Measurements from ENCODE around the gene BRD9. TPM values are rescaled to one million over a fixed set of nuclear protein-coding genes. Genes with fewer than 3 reads are reported as not detected.
"Not testable (repeated sequence)": the region's sequence is repeated elsewhere in the genome, so short reads cannot be mapped to it uniquely, and the experiment has no call there.

Gene BRD9
- total RNA-seq, 1 donor from 2014 or later, result 43.7 TPM

DNA sequence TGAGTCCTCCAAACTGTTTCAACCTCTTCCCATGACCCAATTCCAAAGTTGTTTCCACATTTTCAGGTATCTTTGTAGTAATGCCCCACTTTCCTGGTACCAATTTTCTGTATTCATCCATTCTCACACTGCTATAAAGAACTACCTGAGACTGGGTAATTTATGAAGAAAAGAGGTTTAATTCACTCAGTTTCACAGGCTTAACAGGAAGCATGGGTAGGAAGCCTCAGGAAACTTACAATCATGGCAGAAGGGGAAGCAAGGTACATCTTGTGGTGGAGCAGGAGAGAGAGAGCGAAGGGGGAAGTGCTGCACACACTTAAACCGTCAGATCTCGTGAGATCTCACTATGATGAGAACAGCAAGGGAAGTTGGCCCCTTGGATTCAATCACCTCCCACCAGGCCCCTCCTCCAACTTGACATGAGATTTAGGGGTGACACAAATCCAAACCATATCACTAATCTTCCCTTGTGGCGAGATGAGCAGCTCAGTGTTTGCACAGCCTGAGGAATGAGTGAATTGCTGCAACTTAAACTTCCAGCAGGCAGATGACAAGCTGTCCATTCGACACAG is 43.0 kb upstream of the BRD9 start:
- Mint-ChIP-seq H3K27me3 (ENCODE audit: low read depth, unreplicated experiment) (peaks cover 58% of the 10 kb centered on the region), H3K27ac (ENCODE audit: unreplicated experiment) (no peak overlapping the region)
- no peak for FAIRE-seq

DNA sequence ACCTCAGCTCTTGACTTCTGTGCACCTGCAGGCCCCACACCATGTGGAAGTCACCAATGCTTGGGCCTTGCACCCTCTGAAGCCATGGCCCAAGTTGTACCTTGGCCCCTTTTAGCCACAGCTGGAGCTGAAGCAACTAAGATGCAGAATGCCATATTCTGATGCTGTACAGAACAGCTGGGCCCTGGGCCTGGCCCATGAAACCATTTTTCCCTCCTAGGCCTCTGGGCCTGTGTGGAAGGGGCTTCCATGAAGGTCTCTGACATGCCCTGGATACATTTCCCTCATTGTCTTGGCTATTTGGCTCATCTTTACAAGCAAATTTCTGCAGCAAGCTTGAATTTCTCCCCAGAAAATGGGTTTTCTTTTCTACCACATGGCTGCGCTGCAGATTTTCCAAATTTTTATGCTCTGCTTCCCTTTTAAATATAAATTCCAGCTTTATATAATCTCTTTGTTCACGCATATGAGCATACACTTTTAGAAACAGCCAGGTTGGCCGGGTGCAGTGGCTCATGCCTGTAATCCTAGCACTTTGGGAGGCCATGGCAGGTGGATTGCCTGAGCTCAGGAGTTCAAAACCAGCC is 41.9 kb upstream of the BRD9 start:
- H3K36me3 Mint-ChIP-seq (ENCODE audit: low read depth, unreplicated experiment); H3K9ac ChIP-seq (ENCODE audit: low read length); H3K27ac ChIP-seq (ENCODE audit: low read depth, low read length); H3K9me3 ChIP-seq (ENCODE audit: insufficient read depth, low read depth, low read length); H3K4me2 ChIP-seq (ENCODE audit: low read length); H2AFZ ChIP-seq (ENCODE audit: low read depth, low read length); H3K4me1 Mint-ChIP-seq (ENCODE audit: low read depth, unreplicated experiment); H3K4me1 ChIP-seq (ENCODE audit: insufficient read depth, low read length); H3K27ac Mint-ChIP-seq (ENCODE audit: unreplicated experiment); H3K36me3 ChIP-seq (ENCODE audit: insufficient read depth, low read length); FAIRE-seq; H3K79me2 ChIP-seq (ENCODE audit: insufficient read depth, low read length); H3K4me3 ChIP-seq (ENCODE audit: insufficient read depth, low read depth, low read length); H4K20me1 ChIP-seq (ENCODE audit: insufficient read depth, low read length); DNase-seq (ENCODE audit: low read depth); H3K9me3 Mint-ChIP-seq (ENCODE audit: unreplicated experiment); H3K4me3 Mint-ChIP-seq (ENCODE audit: unreplicated experiment): not testable (repeated sequence)
- H3K27me3 Mint-ChIP-seq (ENCODE audit: low read depth, unreplicated experiment), result peaks cover 65% of the 10 kb centered on the region
- peaks cover 78% of the 10 kb centered on the region for H3K27me3 ChIP-seq (ENCODE audit: insufficient read depth, low read length)

More for the DNA sequence above, 43.0 kb upstream of the BRD9 start:
- H3K27me3 ChIP-seq (ENCODE audit: insufficient read depth, low read length), result peaks cover 71% of the 10 kb centered on the region
- no peak overlapping the region for H3K4me2 ChIP-seq (ENCODE audit: low read length)
- Mint-ChIP-seq H3K9me3 (ENCODE audit: unreplicated experiment) (peaks cover 7% of the 10 kb centered on the region), H3K4me1 (ENCODE audit: low read depth, unreplicated experiment) (no peaks in the 10 kb centered on the region), H3K4me3 (ENCODE audit: unreplicated experiment) (no peak overlapping the region), H3K36me3 (ENCODE audit: low read depth, unreplicated experiment) (peaks cover 4% of the 10 kb centered on the region)
- TF ChIP-seq EZH2 (IDR thresholded peaks at IDR 0.05; ENCODE audit: insufficient read depth, low read length), result no peak
- TF ChIP-seq, protein P1, sequence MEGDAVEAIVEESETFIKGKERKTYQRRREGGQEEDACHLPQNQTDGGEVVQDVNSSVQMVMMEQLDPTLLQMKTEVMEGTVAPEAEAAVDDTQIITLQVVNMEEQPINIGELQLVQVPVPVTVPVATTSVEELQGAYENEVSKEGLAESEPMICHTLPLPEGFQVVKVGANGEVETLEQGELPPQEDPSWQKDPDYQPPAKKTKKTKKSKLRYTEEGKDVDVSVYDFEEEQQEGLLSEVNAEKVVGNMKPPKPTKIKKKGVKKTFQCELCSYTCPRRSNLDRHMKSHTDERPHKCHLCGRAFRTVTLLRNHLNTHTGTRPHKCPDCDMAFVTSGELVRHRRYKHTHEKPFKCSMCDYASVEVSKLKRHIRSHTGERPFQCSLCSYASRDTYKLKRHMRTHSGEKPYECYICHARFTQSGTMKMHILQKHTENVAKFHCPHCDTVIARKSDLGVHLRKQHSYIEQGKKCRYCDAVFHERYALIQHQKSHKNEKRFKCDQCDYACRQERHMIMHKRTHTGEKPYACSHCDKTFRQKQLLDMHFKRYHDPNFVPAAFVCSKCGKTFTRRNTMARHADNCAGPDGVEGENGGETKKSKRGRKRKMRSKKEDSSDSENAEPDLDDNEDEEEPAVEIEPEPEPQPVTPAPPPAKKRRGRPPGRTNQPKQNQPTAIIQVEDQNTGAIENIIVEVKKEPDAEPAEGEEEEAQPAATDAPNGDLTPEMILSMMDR (IDR thresholded peaks at IDR 0.05; ENCODE audit: insufficient read depth, low read depth, low read length), result no peak
- no peaks in the 10 kb centered on the region for H3K9me3 ChIP-seq (ENCODE audit: insufficient read depth, low read depth, low read length)
- DNase-seq (ENCODE audit: low read depth), result no peak
- H3K36me3 ChIP-seq (ENCODE audit: insufficient read depth, low read length), result no peaks in the 10 kb centered on the region
- no peaks in the 10 kb centered on the region for H3K4me1 ChIP-seq (ENCODE audit: insufficient read depth, low read length)
- H2AFZ ChIP-seq (ENCODE audit: low read depth, low read length), result no peak overlapping the region
- no peaks in the 10 kb centered on the region for H3K79me2 ChIP-seq (ENCODE audit: insufficient read depth, low read length)
- H3K9ac ChIP-seq (ENCODE audit: low read length), result no peak overlapping the region
- H4K20me1 ChIP-seq (ENCODE audit: insufficient read depth, low read length), result no peaks in the 10 kb centered on the region
- no peak overlapping the region for H3K4me3 ChIP-seq (ENCODE audit: insufficient read depth, low read depth, low read length)
- no peak overlapping the region for H3K27ac ChIP-seq (ENCODE audit: low read depth, low read length)

DNA sequence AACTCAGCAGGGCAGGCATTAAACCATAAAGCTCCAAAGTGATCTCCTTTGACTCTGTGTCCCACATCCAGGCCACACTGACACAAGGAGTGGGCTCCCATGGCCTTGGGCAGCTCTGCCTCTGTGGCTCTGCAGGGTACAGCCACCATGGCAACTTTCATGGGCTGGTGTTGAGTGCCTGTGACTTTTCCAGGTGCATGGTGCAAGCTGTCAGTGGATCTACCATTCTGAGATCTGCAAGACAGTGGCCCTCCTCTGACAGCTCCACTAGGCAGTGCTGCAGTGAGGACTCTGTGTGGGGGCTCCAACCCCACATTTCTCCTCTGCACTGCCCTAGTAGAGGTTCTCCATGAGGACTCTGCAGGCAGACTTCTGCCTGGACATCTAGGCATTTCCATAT is 41.4 kb upstream of the BRD9 start:
- H3K79me2 ChIP-seq (ENCODE audit: insufficient read depth, low read length); H3K9me3 ChIP-seq (ENCODE audit: insufficient read depth, low read depth, low read length); FAIRE-seq; H2AFZ ChIP-seq (ENCODE audit: low read depth, low read length); H3K9me3 Mint-ChIP-seq (ENCODE audit: unreplicated experiment); H3K27ac Mint-ChIP-seq (ENCODE audit: unreplicated experiment); H3K36me3 ChIP-seq (ENCODE audit: insufficient read depth, low read length); H3K27ac ChIP-seq (ENCODE audit: low read depth, low read length); H3K4me3 Mint-ChIP-seq (ENCODE audit: unreplicated experiment); H3K4me3 ChIP-seq (ENCODE audit: insufficient read depth, low read depth, low read length); H4K20me1 ChIP-seq (ENCODE audit: insufficient read depth, low read length); H3K9ac ChIP-seq (ENCODE audit: low read length); H3K4me2 ChIP-seq (ENCODE audit: low read length); H3K4me1 ChIP-seq (ENCODE audit: insufficient read depth, low read length); DNase-seq (ENCODE audit: low read depth); H3K4me1 Mint-ChIP-seq (ENCODE audit: low read depth, unreplicated experiment); H3K36me3 Mint-ChIP-seq (ENCODE audit: low read depth, unreplicated experiment): not testable (repeated sequence)
- peaks cover 70% of the 10 kb centered on the region for H3K27me3 Mint-ChIP-seq (ENCODE audit: low read depth, unreplicated experiment)
- peaks cover 75% of the 10 kb centered on the region for H3K27me3 ChIP-seq (ENCODE audit: insufficient read depth, low read length)

Data from astrocyte (in vitro differentiated cells and primary cell).